OCI-LY1 (cell line): ENCODE results near the gene COLEC12.
"Not testable (repeated sequence)": the region's sequence is repeated elsewhere in the genome, so short reads cannot be mapped to it uniquely, and the experiment has no call there.

Experiments
- EZH2 ChIP-seq: fragments of 200-600 bp; sonication (generic), shearing (Covaris generic); IDR thresholded peaks from 2 replicates; pipeline ENCODE4 v1.8.0; 2017; ENCODE audit warnings: borderline replicate concordance, mixed run types, mild to moderate bottlenecking, antibody characterized with exemption, low read length, moderate library complexity, mixed read lengths
- TF ChIP-seq, protein P1 (sequence below): fragments of 200-600 bp; sonication (generic), shearing (Covaris generic); IDR thresholded peaks from 2 replicates; pipeline ENCODE4 v1.5.1; 2017; ENCODE audit warnings: mild to moderate bottlenecking, antibody characterized with exemption, low read length, moderate library complexity, mixed read lengths

DNA sequence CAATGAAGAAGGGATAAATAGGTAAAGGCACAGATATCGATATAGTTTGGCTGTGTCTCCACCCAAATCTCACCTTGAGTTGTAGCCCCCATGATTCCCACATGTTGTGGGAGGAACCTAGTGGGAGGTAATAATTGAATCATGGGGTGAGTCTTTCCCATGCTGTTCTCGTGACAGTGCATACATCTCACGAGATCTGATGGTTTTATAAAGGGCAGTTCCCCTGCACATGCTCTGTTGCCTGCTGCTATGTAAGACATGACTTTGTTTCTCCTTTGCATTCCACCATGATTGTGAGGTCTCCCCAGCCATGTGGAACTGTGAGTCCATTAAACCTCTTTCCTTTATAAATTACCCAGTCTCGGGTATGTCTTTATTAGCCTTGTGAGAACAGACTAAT lies 192.4 kb downstream of the COLEC12 start:
- not testable (repeated sequence) for TF ChIP-seq EZH2
- TF ChIP-seq, protein P1, sequence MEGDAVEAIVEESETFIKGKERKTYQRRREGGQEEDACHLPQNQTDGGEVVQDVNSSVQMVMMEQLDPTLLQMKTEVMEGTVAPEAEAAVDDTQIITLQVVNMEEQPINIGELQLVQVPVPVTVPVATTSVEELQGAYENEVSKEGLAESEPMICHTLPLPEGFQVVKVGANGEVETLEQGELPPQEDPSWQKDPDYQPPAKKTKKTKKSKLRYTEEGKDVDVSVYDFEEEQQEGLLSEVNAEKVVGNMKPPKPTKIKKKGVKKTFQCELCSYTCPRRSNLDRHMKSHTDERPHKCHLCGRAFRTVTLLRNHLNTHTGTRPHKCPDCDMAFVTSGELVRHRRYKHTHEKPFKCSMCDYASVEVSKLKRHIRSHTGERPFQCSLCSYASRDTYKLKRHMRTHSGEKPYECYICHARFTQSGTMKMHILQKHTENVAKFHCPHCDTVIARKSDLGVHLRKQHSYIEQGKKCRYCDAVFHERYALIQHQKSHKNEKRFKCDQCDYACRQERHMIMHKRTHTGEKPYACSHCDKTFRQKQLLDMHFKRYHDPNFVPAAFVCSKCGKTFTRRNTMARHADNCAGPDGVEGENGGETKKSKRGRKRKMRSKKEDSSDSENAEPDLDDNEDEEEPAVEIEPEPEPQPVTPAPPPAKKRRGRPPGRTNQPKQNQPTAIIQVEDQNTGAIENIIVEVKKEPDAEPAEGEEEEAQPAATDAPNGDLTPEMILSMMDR = not testable (repeated sequence)
